Measurements from ENCODE around the gene MPRIP. TPM values are rescaled to one million over a fixed set of nuclear protein-coding genes. Genes with fewer than 3 reads are reported as not detected.

Gene MPRIP
- total RNA-seq, 2 experiments from 2014 or later: 132 to 135 TPM

GRCh38 chr17:17172990-17173389, 130.7 kb downstream of the MPRIP start:
- H3K36me3 Mint-ChIP-seq (ENCODE audit: low read depth): peaks cover 34% of the 10 kb centered on the region
- intact Hi-C loops (cut with micrococcal nuclease): no loop called here

GRCh38 chr17:17173921-17174320, 131.7 kb downstream of the MPRIP start:
- peaks cover 40% of the 10 kb centered on the region for H3K4me1 Mint-ChIP-seq (ENCODE audit: low read depth)
- H3K9me3 Mint-ChIP-seq: no peaks in the 10 kb centered on the region
- peaks cover 37% of the 10 kb centered on the region for H3K36me3 Mint-ChIP-seq (ENCODE audit: low read depth)
- no peaks in the 10 kb centered on the region for H3K27me3 Mint-ChIP-seq
- no peak overlapping the region for H3K4me3 Mint-ChIP-seq
- ATAC-seq (no peak), DNase-seq (no peak)
- TF ChIP-seq CTCF (IDR thresholded peaks at IDR 0.05): no peak
- POLR2A ChIA-PET: no interaction called here
- intact Hi-C loops (cut with micrococcal nuclease): no loop called here
- H3K27ac Mint-ChIP-seq: no peak overlapping the region
- CTCF ChIA-PET: interaction anchor here (1.3 to 1.4 kb wide), 2 partner anchors 9 to 15 kb away, joined by 3 to 4 read pairs; no protein-coding TSS in a partner anchor

More at GRCh38 chr17:17172990-17173389, 130.7 kb downstream of the MPRIP start:
- peaks cover 35% of the 10 kb centered on the region for H3K4me1 Mint-ChIP-seq (ENCODE audit: low read depth)
- DNase-seq: no peak
- no peak overlapping the region for H3K4me3 Mint-ChIP-seq
- no peak for TF ChIP-seq CTCF (IDR thresholded peaks at IDR 0.05)
- no peaks in the 10 kb centered on the region for H3K27me3 Mint-ChIP-seq
- POLR2A ChIA-PET: no interaction called here
- H3K27ac Mint-ChIP-seq: no peak overlapping the region
- no peaks in the 10 kb centered on the region for H3K9me3 Mint-ChIP-seq
- CTCF ChIA-PET: no interaction called here
- ATAC-seq: no peak

- Mint-ChIP-seq H3K4me1 (ENCODE audit: low read depth) (peaks cover 50% of the 10 kb centered on the region), H3K27me3 (no peaks in the 10 kb centered on the region), H3K27ac (no peak overlapping the region), H3K36me3 (ENCODE audit: low read depth) (peaks cover 46% of the 10 kb centered on the region), H3K4me3 (no peak overlapping the region), H3K9me3 (no peaks in the 10 kb centered on the region)
- intact Hi-C loops (cut with micrococcal nuclease): no loop called here
- ATAC-seq (no peak), DNase-seq (no peak)
- ChIA-PET POLR2A (interaction anchor here (0.6 to 0.9 kb wide), 2 partner anchors 10 to 129 kb away, joined by 3 read pairs; no protein-coding TSS in a partner anchor), CTCF (interaction anchor here (1.0 to 1.6 kb wide), 3 partner anchors 15 to 34 kb away, joined by 3 to 4 read pairs (median 4); no protein-coding TSS in a partner anchor)
- TF ChIP-seq CTCF (IDR thresholded peaks at IDR 0.05): no peak
These were observed 133.1 kb downstream of the MPRIP start for GRCh38 chr17:17175340-17175739.

- H3K9me3 Mint-ChIP-seq: no peaks in the 10 kb centered on the region
- CTCF ChIA-PET: interaction anchor here (1.0 to 1.6 kb wide), 2 partner anchors 14 to 34 kb away, joined by 4 read pairs; no protein-coding TSS in a partner anchor
- peaks cover 56% of the 10 kb centered on the region for H3K4me1 Mint-ChIP-seq (ENCODE audit: low read depth)
These were observed 133.7 kb downstream of the MPRIP start for GRCh38 chr17:17175917-17176316.

More at GRCh38 chr17:17175917-17176316, 133.7 kb downstream of the MPRIP start:
- H3K27me3 Mint-ChIP-seq: no peaks in the 10 kb centered on the region
- intact Hi-C loops (cut with micrococcal nuclease): no loop called here
- peaks cover 51% of the 10 kb centered on the region for H3K36me3 Mint-ChIP-seq (ENCODE audit: low read depth)
- H3K4me3 Mint-ChIP-seq: no peak overlapping the region
- TF ChIP-seq CTCF (IDR thresholded peaks at IDR 0.05): no peak
- DNase-seq: no peak
- no peak for ATAC-seq
- peak overlapping the region; percentile 75 for H3K27ac Mint-ChIP-seq
- POLR2A ChIA-PET: interaction anchor here (0.6 kb wide), 2 partner anchors 9 to 967 kb away, joined by 3 to 4 read pairs; no protein-coding TSS in a partner anchor

Measured in activated CD8-positive, alpha-beta T cell treated with anti-CD3 and anti-CD28 coated beads for 36 hours (primary cell).